Effector memory CD4-positive, alpha-beta T cell (primary cell): ENCODE data around the gene SMLR1.

Experiments used
- DNase-seq, 3 donors: peaks; one replicate each; pipeline ENCODE4 v3.0.0-alpha.2; 2020
- H3K27ac ChIP-seq: 2 replicates; pipeline ENCODE4 v1.7.0; 2013; ENCODE audit warnings: mild to moderate bottlenecking, low read length, moderate library complexity; ENCODE audit not compliant: insufficient read depth, poor library complexity, severe bottlenecking
- H3K27me3 ChIP-seq: replicated peaks from 2 replicates; pipeline ENCODE4 v1.7.0; 2013; ENCODE audit warnings: mild to moderate bottlenecking, low read length; ENCODE audit not compliant: insufficient read depth, control insufficient read depth, poor library complexity, severe bottlenecking
- H3K36me3 ChIP-seq: 2 replicates; pipeline ENCODE4 v1.7.0; 2013; ENCODE audit warnings: mild to moderate bottlenecking, low read length, moderate library complexity; ENCODE audit not compliant: control insufficient read depth, insufficient read depth
- H3K4me1 ChIP-seq: 2 replicates; pipeline ENCODE4 v1.7.0; 2013; ENCODE audit warnings: low read length, mild to moderate bottlenecking; ENCODE audit not compliant: control insufficient read depth, insufficient read depth, poor library complexity, severe bottlenecking
- H3K4me3 ChIP-seq: 2 replicates; pipeline ENCODE4 v1.7.0; 2013; ENCODE audit warnings: low read length, low read depth, mild to moderate bottlenecking; ENCODE audit not compliant: insufficient read depth, poor library complexity, severe bottlenecking
- H3K9me3 ChIP-seq: 2 replicates; pipeline ENCODE4 v1.7.0; 2013; ENCODE audit warnings: mild to moderate bottlenecking, low read length, moderate library complexity; ENCODE audit not compliant: control insufficient read depth

SMLR1 gene

GRCh38 chr6:130864344-130864743, 37.1 kb downstream of the SMLR1 start:
- Histone ChIP-seq H3K4me1 (no peaks in the 10 kb centered on the region), H3K36me3 (no peaks in the 10 kb centered on the region), H3K4me3 (no peak overlapping the region), H3K27me3 (no peaks in the 10 kb centered on the region), H3K27ac (no peak overlapping the region), H3K9me3 (no peaks in the 10 kb centered on the region)
- no peak for DNase-seq

- no peaks in the 10 kb centered on the region for H3K36me3 ChIP-seq
- H3K9me3 ChIP-seq = no peaks in the 10 kb centered on the region
- no peak for DNase-seq
- H3K4me3 ChIP-seq = no peak overlapping the region
- no peaks in the 10 kb centered on the region for H3K4me1 ChIP-seq
- H3K27me3 ChIP-seq = no peaks in the 10 kb centered on the region
- H3K27ac ChIP-seq = no peak overlapping the region
Observed at GRCh38 chr6:130865793-130866192, 38.6 kb downstream of the SMLR1 start.

GRCh38 chr6:130869681-130870080, 42.5 kb downstream of the SMLR1 start:
- Histone ChIP-seq H3K27ac (no peak overlapping the region), H3K27me3 (no peaks in the 10 kb centered on the region), H3K9me3 (no peaks in the 10 kb centered on the region), H3K4me1 (no peaks in the 10 kb centered on the region), H3K36me3 (no peaks in the 10 kb centered on the region), H3K4me3 (no peak overlapping the region)
- DNase-seq = no peak

- no peak overlapping the region for H3K27ac ChIP-seq
- no peak for DNase-seq
- no peaks in the 10 kb centered on the region for H3K9me3 ChIP-seq
- no peaks in the 10 kb centered on the region for H3K27me3 ChIP-seq
- no peak overlapping the region for H3K4me3 ChIP-seq
- no peaks in the 10 kb centered on the region for H3K4me1 ChIP-seq
- H3K36me3 ChIP-seq = no peaks in the 10 kb centered on the region
Observed at GRCh38 chr6:130870179-130870880, 43.1 kb downstream of the SMLR1 start.

- DNase-seq = peak; percentile 27 to 57 (median 38)
- Histone ChIP-seq H3K4me3 (no peak overlapping the region), H3K36me3 (no peaks in the 10 kb centered on the region), H3K27ac (no peak overlapping the region), H3K27me3 (no peaks in the 10 kb centered on the region), H3K4me1 (no peaks in the 10 kb centered on the region), H3K9me3 (no peaks in the 10 kb centered on the region)
Observed at GRCh38 chr6:130872250-130873095, 45.3 kb downstream of the SMLR1 start.

GRCh38 chr6:130873746-130874145, 46.5 kb downstream of the SMLR1 start:
- H3K4me3 ChIP-seq = no peak overlapping the region
- no peak for DNase-seq
- no peaks in the 10 kb centered on the region for H3K27me3 ChIP-seq
- H3K36me3 ChIP-seq = no peaks in the 10 kb centered on the region
- H3K4me1 ChIP-seq = no peaks in the 10 kb centered on the region
- H3K9me3 ChIP-seq = no peaks in the 10 kb centered on the region
- H3K27ac ChIP-seq = no peak overlapping the region

GRCh38 chr6:130879826-130880225, 52.6 kb downstream of the SMLR1 start:
- no peak for DNase-seq
- Histone ChIP-seq H3K4me1 (no peaks in the 10 kb centered on the region), H3K27ac (no peak overlapping the region), H3K4me3 (no peak overlapping the region), H3K9me3 (no peaks in the 10 kb centered on the region), H3K36me3 (no peaks in the 10 kb centered on the region), H3K27me3 (no peaks in the 10 kb centered on the region)

GRCh38 chr6:130882370-130882769, 55.2 kb downstream of the SMLR1 start:
- Histone ChIP-seq H3K9me3 (no peaks in the 10 kb centered on the region), H3K27me3 (no peaks in the 10 kb centered on the region), H3K27ac (no peak overlapping the region), H3K36me3 (no peaks in the 10 kb centered on the region), H3K4me1 (no peaks in the 10 kb centered on the region), H3K4me3 (no peak overlapping the region)
- DNase-seq = no peak

- Histone ChIP-seq H3K27me3 (no peaks in the 10 kb centered on the region), H3K36me3 (no peaks in the 10 kb centered on the region), H3K4me3 (no peak overlapping the region), H3K9me3 (no peaks in the 10 kb centered on the region), H3K27ac (no peak overlapping the region), H3K4me1 (no peaks in the 10 kb centered on the region)
- DNase-seq = peak; percentile 29 to 69 (median 41)
Observed at GRCh38 chr6:130885392-130886192, 58.4 kb downstream of the SMLR1 start.
